Measurements from ENCODE around the gene PLIN4.

Gene PLIN4

GRCh38 chr19:4477034-4477801 is 41.1 kb downstream of the PLIN4 start:
- DNase-seq (ENCODE audit: extremely low read depth, low read depth), result no peak
- TF ChIP-seq CTCF (IDR thresholded peaks at IDR 0.05; ENCODE audit: low read depth, low read length), result no peak

GRCh38 chr19:4474514-4475022 is 43.7 kb downstream of the PLIN4 start:
- no peak for DNase-seq (ENCODE audit: extremely low read depth, low read depth)
- TF ChIP-seq CTCF (IDR thresholded peaks at IDR 0.05; ENCODE audit: low read depth, low read length), result no peak

DNA sequence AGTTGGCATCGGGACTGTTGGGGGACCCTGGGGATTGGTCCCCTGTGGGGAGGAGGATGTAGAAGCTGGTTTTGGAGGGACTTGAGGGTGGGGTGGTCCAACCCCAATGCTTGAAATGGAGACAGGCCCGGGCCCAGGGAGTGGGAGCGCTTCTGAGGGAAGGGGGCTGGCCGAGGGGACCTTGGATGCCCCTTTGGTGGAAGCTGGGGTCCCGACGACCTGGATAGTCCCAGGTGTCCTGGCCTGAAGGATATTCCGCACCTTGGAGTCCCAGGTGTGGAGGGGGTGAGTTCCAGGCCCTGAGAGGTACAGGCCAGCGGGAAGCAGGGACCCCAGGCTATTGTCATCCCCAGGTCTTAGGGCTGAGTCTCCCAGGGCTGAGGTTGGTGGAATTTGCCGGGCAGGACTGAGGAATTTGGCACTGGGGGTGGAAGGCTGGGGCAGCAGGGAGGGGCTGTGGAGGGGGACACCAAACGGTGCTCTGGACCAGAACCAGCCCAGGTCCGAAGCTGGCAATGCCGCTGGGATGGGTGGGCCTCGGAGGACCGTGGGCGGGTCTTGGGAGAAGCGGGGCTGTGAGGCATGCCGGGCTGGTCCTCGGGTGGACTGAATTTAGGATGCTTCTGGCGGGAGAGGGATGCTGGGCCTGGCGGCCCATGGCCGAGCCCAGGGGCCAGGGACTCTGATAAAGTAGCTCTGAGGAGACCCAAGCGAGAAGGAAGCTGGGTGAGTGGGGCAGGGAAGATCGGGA is 44.3 kb downstream of the PLIN4 start:
- DNase-seq (ENCODE audit: extremely low read depth, low read depth), result no peak

GRCh38 chr19:4473011-4473762 is 45.1 kb downstream of the PLIN4 start:
- TF ChIP-seq CTCF (IDR thresholded peaks at IDR 0.05; ENCODE audit: low read depth, low read length), result no peak

More for the DNA sequence above, 44.3 kb downstream of the PLIN4 start:
- no peak for TF ChIP-seq CTCF (IDR thresholded peaks at IDR 0.05; ENCODE audit: low read depth, low read length)

GRCh38 chr19:4472174-4472974 is 45.9 kb downstream of the PLIN4 start, which contains the start of gene HDGFL2:
TSS of gene HDGFL2 (plus strand) at chr19:4472297. CDS start at chr19:4472351, 54 bp downstream.
- DNase-seq (ENCODE audit: extremely low read depth, low read depth), result no peak

More at GRCh38 chr19:4473011-4473762, 45.1 kb downstream of the PLIN4 start:
- no peak for DNase-seq (ENCODE audit: extremely low read depth, low read depth)

More at GRCh38 chr19:4472174-4472974, 45.9 kb downstream of the PLIN4 start, which contains the start of gene HDGFL2:
- TF ChIP-seq CTCF (IDR thresholded peaks at IDR 0.05; ENCODE audit: low read depth, low read length), result no peak
